K562 (cell line): ENCODE data around the gene GSTO2. TPM values are rescaled to one million over a fixed set of nuclear protein-coding genes. Genes with fewer than 3 reads are reported as not detected.
"Not testable (repeated sequence)": the region's sequence is repeated elsewhere in the genome, so short reads cannot be mapped to it uniquely, and the experiment has no call there.

Experiments
- ATAC-seq: fragments of 200-7000 bp; cut with Tn5 transposase; 3 replicates; pipeline ENCODE4 v1.9.1; 2020; ENCODE audit warnings: moderate library complexity
- BruUV-seq: library from RNA; stranded (reverse); fragments of 400-500 nt; replicated peaks from 2 replicates; lab custom pipeline; 2021; lab: Mats Ljungman, UMichigan
- CTCF ChIA-PET: fragments of 300-600 bp; formaldehyde crosslinking; extraction: SDS; loops from one replicate; lab custom pipeline; 2021; ENCODE audit warnings: low intra/inter-chr PET ratio; lab: Yijun Ruan, JAX
- POLR2A ChIA-PET: fragments of 300-600, 350-650 bp; sonication (Branson Sonifier 250); formaldehyde crosslinking; extraction: SDS; loops from one replicate; lab custom pipeline; 2021; ENCODE audit warnings: antibody characterized with exemption, inconsistent platforms; lab: Yijun Ruan, JAX
- DNase-seq, 4 experiments: peaks; one replicate each; pipeline versions ENCODE4 v3.0.0 to v3.0.0-alpha.2; 2011 to 2018; ENCODE audit warnings: low spot score in 3 of 4, mixed read lengths in 3 of 4; ENCODE audit errors: extremely low read depth in 1 of 4
- FAIRE-seq: peaks from 2 replicates; lab custom pipeline; 2011; peaks lifted over from hg19 to GRCh38; lab: Jason Lieb, UNC
- H2AFZ ChIP-seq: 2 replicates; pipeline ENCODE4 v1.6.0; 2011; ENCODE audit warnings: low read depth, low read length, control low read depth, inconsistent platforms
- H3K27ac ChIP-seq: fragments of 200-600 bp; 3 replicates; pipeline ENCODE4 v1.8.0; 2011; ENCODE audit warnings: low read depth, mild to moderate bottlenecking, control low read depth, inconsistent platforms, low read length, moderate library complexity, mixed read lengths; ENCODE audit errors: extremely low read depth
- H3K27me3 ChIP-seq, 2 experiments: fragments of 300-600 bp in 1 of 2; 2 replicates in 1 of 2; 3 replicates in 1 of 2; pipeline versions ENCODE4 v1.6.0 to v1.8.0; 2011; ENCODE audit warnings: inconsistent platforms in 2 of 2, low read length in 2 of 2, mild to moderate bottlenecking in 1 of 2, mixed read lengths in 1 of 2, moderate library complexity in 1 of 2; ENCODE audit not compliant: control insufficient read depth in 2 of 2, insufficient read depth in 2 of 2
- H3K36me3 ChIP-seq: fragments of 300-600 bp; 3 replicates; pipeline ENCODE4 v1.8.0; 2011; ENCODE audit warnings: mild to moderate bottlenecking, low read length, inconsistent platforms; ENCODE audit not compliant: control insufficient read depth, insufficient read depth
- H3K4me1 ChIP-seq, 2 experiments: fragments of 200-600 bp in 1 of 2; replicated peaks in 1 of 2; 2 replicates in 1 of 2; 3 replicates in 1 of 2; pipeline versions ENCODE4 v1.5.1 to v1.8.0; 2011; ENCODE audit warnings: inconsistent platforms in 2 of 2, low read length in 2 of 2, mild to moderate bottlenecking in 1 of 2, mixed read lengths in 1 of 2, moderate library complexity in 1 of 2; ENCODE audit not compliant: control insufficient read depth in 2 of 2, insufficient read depth in 2 of 2
- H3K4me2 ChIP-seq: 2 replicates; pipeline ENCODE4 v1.6.1; 2011; ENCODE audit warnings: low read length, control low read depth, inconsistent platforms, mixed read lengths; ENCODE audit not compliant: insufficient read depth
- H3K4me3 ChIP-seq: fragments of 200-600 bp; sonication (generic), shearing (Covaris generic); 2 replicates; pipeline ENCODE4 v1.5.1; 2016; ENCODE audit warnings: control low read depth, inconsistent platforms
- H3K79me2 ChIP-seq: fragments of 200-600 bp; 3 replicates; pipeline ENCODE4 v1.8.0; 2011; ENCODE audit warnings: low read length, inconsistent platforms; ENCODE audit not compliant: control insufficient read depth, insufficient read depth
- H3K9ac ChIP-seq, 2 experiments: 2 replicates each; pipeline versions ENCODE4 v1.6.0 to v1.6.1; 2011; ENCODE audit warnings: low read depth in 2 of 2, low read length in 2 of 2, control low read depth in 1 of 2, inconsistent platforms in 1 of 2, mild to moderate bottlenecking in 1 of 2, mixed read lengths in 1 of 2; ENCODE audit not compliant: insufficient read depth in 1 of 2
- H3K9me1 ChIP-seq: one replicate; pipeline ENCODE4 v1.6.0; 2011; ENCODE audit warnings: inconsistent platforms, mild to moderate bottlenecking, low read length, moderate library complexity; ENCODE audit not compliant: control insufficient read depth, insufficient read depth
- H3K9me3 ChIP-seq: replicated peaks from 2 replicates; pipeline ENCODE4 v1.5.1; 2011; ENCODE audit warnings: low read depth, low read length, inconsistent platforms; ENCODE audit not compliant: control insufficient read depth, insufficient read depth
- H4K20me1 ChIP-seq: replicated peaks from 2 replicates; pipeline ENCODE4 v1.6.1; 2011; ENCODE audit warnings: low read length, inconsistent platforms, mixed read lengths; ENCODE audit not compliant: control insufficient read depth, insufficient read depth
- CBFA2T3 ChIP-seq: fragments of 450-650 bp; IDR thresholded peaks from 2 replicates; pipeline ENCODE4 v1.6.1; 2017
- NFIC ChIP-seq: fragments of 450-650 bp; IDR thresholded peaks from 2 replicates; pipeline ENCODE4 v1.6.1; 2017; ENCODE audit warnings: mild to moderate bottlenecking, inconsistent platforms
- WGBS: fragments of 100-300 bp; shearing (Covaris generic); methylation state at CpG from one replicate; pipeline ENCODE4 v1.1.6; 2016; ENCODE audit warnings: low coverage, mixed read lengths; ENCODE audit not compliant: insufficient coverage; ENCODE audit errors: missing lambda C conversion rate; 5-methylcytosine and 5-hydroxymethylcytosine counted together
- in situ Hi-C: fragments of 300-500 bp; cut with MboI; formaldehyde crosslinking; loops from 4 replicates; pipeline ENCODE4 v1.15.0; 2018; ENCODE audit warnings: inconsistent platforms, mixed read lengths
- intact Hi-C: fragments of 100-400 bp; cut with micrococcal nuclease; formaldehyde crosslinking; loops from 2 replicates; pipeline ENCODE4 v1.14.2; 2022
- polyA plus RNA-seq, 8 experiments: library from polyadenylated mRNA; depleted of rRNA in 4 of 8; stranded (reverse) in 5 of 8; unstranded in 3 of 8; fragments of >200 nt; fragmentation: Nextera tagmentation in 2 of 8; fragmentation: Illumina TruSeq in 1 of 8; extraction: Ambion mirVana in 2 of 8; extraction: Trizol in 1 of 8; gene quantifications; 2 replicates each; pipeline versions ENCODE4 v1.2.1 to v1.2.3, GENCODE V29; 2011 to 2014; ENCODE audit warnings: inconsistent platforms in 1 of 8, missing spikeins in 1 of 8
- total RNA-seq, 7 experiments: library from RNA; depleted of rRNA in 6 of 7; stranded (reverse); fragments of >200 nt in 6 of 7; fragmentation: Illumina TruSeq in 2 of 7; extraction: Trizol in 2 of 7; gene quantifications; 2 replicates each; pipeline versions ENCODE4 v1.2.1 to v1.2.3, GENCODE V29; 2011 to 2021; ENCODE audit warnings: low replicate concordance in 1 of 7
- TF ChIP-seq, protein P1 (sequence below): fragments of 250-450 bp; sonication (Bioruptor Pico); IDR thresholded peaks from 2 replicates; pipeline ENCODE4 v1.5.0; 2021

The GSTO2 gene
- total and polyA plus RNA-seq, 9 of the 15 experiments (the other 6 are each of a cell fraction or from before 2014, with no cell fraction given): 0.18 to 1.8 (median 0.90) TPM

DNA sequence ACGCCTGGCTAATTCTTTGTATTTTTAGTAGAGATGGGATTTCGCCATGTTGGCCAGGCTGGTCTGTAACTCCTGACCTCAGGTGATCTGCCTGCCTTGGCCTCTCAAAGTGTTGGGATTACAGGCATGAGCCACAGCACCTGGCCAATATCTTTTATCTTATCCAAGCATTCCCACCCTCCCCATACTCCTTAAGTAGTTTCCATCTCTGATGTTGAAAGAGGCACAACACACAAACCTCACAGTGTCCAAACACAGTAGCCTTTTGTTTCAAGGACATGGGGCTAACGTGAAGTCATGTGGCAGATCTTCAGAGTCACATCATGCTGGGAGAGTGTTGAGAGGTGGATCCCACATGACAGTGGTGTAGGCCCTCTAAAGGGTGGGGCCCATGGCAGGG is 26.0 kb upstream of the GSTO2 start:
- peak; percentile 44 for TF ChIP-seq CBFA2T3
- H3K4me2 ChIP-seq, H3K4me1 ChIP-seq, H4K20me1 ChIP-seq, H3K27me3 ChIP-seq, CTCF ChIA-PET, H3K27ac ChIP-seq, H3K4me3 ChIP-seq, POLR2A ChIA-PET, FAIRE-seq, H3K79me2 ChIP-seq, H3K9ac ChIP-seq, DNase-seq, BruUV-seq, H3K36me3 ChIP-seq, in situ Hi-C loops, intact Hi-C loops, H3K9me1 ChIP-seq: not testable (repeated sequence)
- H3K9me3 ChIP-seq: peaks cover 12% of the 10 kb centered on the region
- H2AFZ ChIP-seq: peak overlapping the region; percentile 18
- peak; percentile 52 for ATAC-seq
- WGBS: 48% methylated on average over 2 of the region's 3 CpGs

- Histone ChIP-seq H3K9me1 (no peaks in the 10 kb centered on the region), H3K9ac (no peak overlapping the region), H3K27me3 (no peaks in the 10 kb centered on the region), H3K4me3 (no peak overlapping the region), H3K27ac (no peak overlapping the region), H3K9me3 (peaks cover 12% of the 10 kb centered on the region), H2AFZ (peak overlapping the region; percentile 18; the same call in 1 of the 2 replicates), H4K20me1 (no peaks in the 10 kb centered on the region), H3K79me2 (no peaks in the 10 kb centered on the region), H3K36me3 (no peaks in the 10 kb centered on the region), H3K4me2 (no peak overlapping the region), H3K4me1 (peaks cover 0 to 8% of the 10 kb centered on the region in 2 experiments; a peak in 3 of 5 replicates)
- DNase-seq: no peak
- TF ChIP-seq, protein P1, sequence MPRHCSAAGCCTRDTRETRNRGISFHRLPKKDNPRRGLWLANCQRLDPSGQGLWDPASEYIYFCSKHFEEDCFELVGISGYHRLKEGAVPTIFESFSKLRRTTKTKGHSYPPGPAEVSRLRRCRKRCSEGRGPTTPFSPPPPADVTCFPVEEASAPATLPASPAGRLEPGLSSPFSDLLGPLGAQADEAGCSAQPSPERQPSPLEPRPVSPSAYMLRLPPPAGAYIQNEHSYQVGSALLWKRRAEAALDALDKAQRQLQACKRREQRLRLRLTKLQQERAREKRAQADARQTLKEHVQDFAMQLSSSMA (CRISPR knock-in tag): no peak
- 0 out of 2 replicates have a peak, but pooled peaks have one; percentile 28 for TF ChIP-seq NFIC
- no TSS peak for BruUV-seq
- 48% methylated on average over 4 of the region's 5 CpGs for WGBS
- ChIA-PET POLR2A (no interaction called here), CTCF (no interaction called here)
- in situ Hi-C loops: no loop called here
- no peak for ATAC-seq
- no peak for FAIRE-seq
- intact Hi-C loops: no loop called here
Observed at GRCh38 chr10:104243512-104243911, 25.5 kb upstream of the GSTO2 start.
